GM10847 (cell line): Measurements from ENCODE around the gene ZFAND6.

ENCODE experiments used
- POLR2A ChIP-seq: IDR thresholded peaks from 2 replicates; pipeline ENCODE4 v1.6.1; 2011; ENCODE audit not compliant: insufficient read length; ENCODE audit errors: extremely low read depth

The ZFAND6 gene

DNA sequence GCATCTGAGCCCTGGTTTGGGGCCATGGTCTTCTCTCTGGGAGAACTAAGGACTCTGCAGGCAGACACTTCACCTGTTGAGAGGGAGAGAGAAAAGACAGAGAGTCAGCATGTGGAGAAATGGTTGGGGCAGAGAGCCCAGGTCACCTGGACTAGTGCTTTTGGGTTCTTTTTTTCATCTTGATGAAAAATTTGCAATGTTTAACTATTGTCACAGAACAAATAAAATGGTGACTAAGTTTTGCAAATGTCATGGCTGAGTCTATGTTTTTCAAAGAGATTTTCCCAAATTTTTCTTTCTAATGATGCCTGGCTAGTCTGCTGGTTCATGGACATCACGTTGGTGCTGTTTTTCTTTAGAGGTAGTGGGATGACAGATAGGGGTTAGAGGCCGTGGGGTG, 111.1 kb downstream of the ZFAND6 start:
- TF ChIP-seq POLR2A = no peak

- no peak for TF ChIP-seq POLR2A
These were observed 112.3 kb downstream of the ZFAND6 start for GRCh38 chr15:80171787-80172186.

GRCh38 chr15:80172401-80172800, 112.9 kb downstream of the ZFAND6 start:
- TF ChIP-seq POLR2A = no peak

DNA sequence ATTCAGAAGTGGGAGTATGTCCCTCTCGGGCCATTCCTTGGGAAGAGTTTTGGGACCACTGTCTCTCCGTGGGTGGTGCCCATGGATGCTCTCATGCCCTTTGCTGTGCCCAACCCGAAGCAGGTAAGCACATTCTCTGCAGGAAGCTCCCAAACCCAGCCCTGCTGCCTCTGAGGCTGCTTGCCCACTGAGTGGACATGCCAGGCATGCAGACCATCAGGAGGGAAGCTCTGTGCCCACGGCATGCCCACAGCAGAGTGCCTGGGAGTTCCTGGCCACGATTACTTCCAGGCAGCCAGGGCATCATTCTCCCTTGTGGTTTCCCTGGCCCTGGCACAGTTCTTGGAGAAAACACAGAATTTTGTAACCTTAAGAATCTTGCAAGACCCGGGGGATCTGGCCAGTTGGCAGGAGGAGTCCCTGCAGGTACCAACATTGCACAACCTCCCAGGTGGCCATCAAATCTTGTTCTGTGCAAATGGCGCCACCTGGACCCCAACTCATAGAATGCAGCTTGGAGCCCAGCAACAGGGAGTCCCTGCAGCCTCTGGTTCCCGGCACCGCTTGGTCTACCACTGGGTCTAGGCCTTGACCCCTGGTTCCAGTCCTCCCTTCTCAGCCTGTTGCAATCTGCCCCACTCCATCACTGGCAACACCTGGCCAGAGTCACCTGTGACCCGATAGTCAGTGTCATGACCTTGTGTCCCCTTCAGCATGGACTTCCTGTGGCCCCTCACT, 113.7 kb downstream of the ZFAND6 start:
- TF ChIP-seq POLR2A = no peak

- TF ChIP-seq POLR2A = no peak
These were observed 114.7 kb downstream of the ZFAND6 start for GRCh38 chr15:80174017-80174746.

GRCh38 chr15:80175436-80175835, 116.0 kb downstream of the ZFAND6 start:
- no peak for TF ChIP-seq POLR2A

DNA sequence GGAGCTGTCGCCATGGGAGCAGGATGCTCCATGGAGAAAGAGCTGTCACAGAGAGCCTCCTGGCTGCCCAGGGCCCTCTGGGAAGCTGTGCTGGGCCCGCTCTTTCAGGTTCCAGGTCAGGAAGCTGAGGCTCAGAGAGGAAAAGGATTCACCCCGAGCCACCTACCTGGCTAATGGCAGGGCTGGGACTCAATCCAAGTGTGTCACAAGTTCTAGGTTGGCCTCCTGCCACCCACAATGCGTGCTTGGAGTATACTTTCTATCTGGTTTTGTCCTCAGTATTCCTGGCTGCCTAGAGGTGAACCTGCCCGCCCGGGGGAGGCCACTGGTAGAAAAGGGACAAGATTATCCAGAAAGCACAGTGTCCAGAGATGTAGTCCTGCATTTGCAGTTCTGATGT, 117.0 kb downstream of the ZFAND6 start:
- no peak for TF ChIP-seq POLR2A

GRCh38 chr15:80177156-80177555, 117.7 kb downstream of the ZFAND6 start:
- TF ChIP-seq POLR2A = no peak

GRCh38 chr15:80179025-80179759, 119.7 kb downstream of the ZFAND6 start:
- TF ChIP-seq POLR2A = no peak

DNA sequence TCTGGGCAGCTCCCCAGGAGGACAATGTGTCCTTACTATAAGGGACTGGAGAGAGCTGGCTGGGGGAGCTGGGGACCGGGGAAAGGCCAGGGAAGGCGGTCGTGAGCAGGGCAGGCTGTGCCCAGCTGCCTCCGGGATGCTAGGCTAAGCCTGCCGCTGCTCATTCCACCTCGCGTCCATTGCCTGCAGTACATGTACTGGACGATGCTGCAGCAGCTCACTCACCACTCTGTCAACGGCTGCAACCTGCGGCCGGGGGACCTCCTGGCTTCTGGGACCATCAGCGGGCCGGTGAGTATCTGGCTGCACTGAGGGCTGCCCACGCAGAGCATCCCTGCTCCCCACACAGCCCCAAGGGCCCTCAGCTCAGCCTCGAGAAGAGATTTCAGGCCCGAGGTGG, 120.5 kb downstream of the ZFAND6 start:
- no peak for TF ChIP-seq POLR2A

- TF ChIP-seq POLR2A = no peak
These were observed 121.0 kb downstream of the ZFAND6 start for GRCh38 chr15:80180468-80180867.

- no peak for TF ChIP-seq POLR2A
These were observed 121.5 kb downstream of the ZFAND6 start for GRCh38 chr15:80180986-80181385.

- no peak for TF ChIP-seq POLR2A
These were observed 123.3 kb downstream of the ZFAND6 start for GRCh38 chr15:80182611-80183261.

DNA sequence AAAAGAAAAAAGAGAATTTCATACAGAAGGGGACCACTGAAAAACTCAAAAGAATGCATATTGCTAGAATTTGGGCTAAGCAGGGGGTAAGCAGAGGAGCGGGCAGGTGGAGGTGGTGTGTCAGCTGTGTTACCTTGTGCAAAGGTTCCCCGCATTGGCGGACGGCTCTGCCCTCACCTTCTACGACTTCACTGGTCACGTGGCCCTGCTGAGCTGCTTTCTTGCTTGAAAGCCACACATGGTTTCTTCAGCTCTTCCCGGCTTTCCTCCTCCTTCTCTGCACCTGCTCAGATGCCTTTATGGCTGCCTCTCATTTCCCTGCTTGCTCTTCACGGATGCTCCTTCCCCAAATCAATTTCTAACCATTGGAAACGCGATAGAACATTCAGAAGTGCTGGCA, 123.8 kb downstream of the ZFAND6 start:
- no peak for TF ChIP-seq POLR2A

- no peak for TF ChIP-seq POLR2A
These were observed 124.4 kb downstream of the ZFAND6 start for GRCh38 chr15:80183886-80184285.

DNA sequence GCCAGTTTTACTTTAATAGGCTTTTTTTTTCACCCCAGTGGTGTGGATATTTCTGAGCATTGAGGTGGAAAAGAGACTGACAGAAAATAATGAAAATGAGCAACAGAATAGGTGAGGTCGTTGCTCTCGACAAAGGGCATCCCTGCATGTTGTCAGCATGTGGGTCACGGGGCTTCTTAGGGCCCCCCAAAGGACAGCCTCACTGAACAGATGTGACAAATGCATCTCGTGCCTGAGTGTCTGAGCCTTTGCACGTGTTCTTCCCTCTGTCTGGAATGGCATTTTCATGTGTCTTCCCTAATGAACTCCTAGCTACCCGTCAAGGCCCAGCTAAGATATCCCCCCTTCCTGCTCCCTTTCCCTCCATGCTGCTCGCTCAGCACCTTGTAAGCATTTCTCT, 125.1 kb downstream of the ZFAND6 start:
- no peak for TF ChIP-seq POLR2A

GRCh38 chr15:80185152-80185551, 125.7 kb downstream of the ZFAND6 start:
- TF ChIP-seq POLR2A = no peak
